Activated CD4-positive, alpha-beta T cell treated with anti-CD3 and anti-CD28 coated beads, Interleukin-2, Interleukin-6, amounts not matched to agents 100 ng/mL and 50 ng/mL, durations not matched to agents 16 hours and 8 hours (primary cell): Measurements from ENCODE around the gene LITAFD.
A peak's percentile ranks its signal among the peaks of the same experiment; 100 is the strongest.
"Not testable (repeated sequence)": the region's sequence is repeated elsewhere in the genome, so short reads cannot be mapped to it uniquely, and the experiment has no call there.

ENCODE experiments used
- DNase-seq: peaks from one replicate; pipeline ENCODE4 v3.0.0-alpha.2; 2020

LITAFD gene

DNA sequence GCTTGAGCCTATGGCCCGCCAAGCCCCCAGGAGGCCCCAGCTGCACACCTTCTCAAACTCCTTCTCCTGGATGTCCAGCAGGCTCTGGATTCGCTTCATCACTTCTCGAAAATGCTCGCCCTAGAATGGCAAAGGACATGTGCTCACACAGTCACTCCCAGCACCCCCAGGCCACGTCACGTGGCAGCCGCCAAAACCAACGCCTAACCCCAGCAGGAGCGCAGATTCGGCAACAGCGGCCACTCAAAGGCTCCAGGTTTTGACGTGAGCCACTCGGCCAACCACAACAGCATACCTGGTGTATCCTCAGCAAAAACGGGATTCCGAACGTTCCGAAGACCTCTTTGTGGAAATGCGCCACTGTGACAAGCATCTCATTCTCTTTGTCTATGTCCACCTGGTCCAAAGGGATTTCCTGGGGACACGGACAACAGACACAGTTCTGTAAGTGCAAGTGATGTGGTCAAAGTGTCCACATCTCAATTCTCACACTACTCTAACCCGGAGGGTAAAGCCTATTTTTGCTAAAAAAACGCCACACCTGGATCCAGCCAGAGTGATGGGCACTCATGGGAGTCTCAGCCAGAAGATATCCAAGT, 12.7 kb downstream of the LITAFD start:
- no peak for DNase-seq

DNA sequence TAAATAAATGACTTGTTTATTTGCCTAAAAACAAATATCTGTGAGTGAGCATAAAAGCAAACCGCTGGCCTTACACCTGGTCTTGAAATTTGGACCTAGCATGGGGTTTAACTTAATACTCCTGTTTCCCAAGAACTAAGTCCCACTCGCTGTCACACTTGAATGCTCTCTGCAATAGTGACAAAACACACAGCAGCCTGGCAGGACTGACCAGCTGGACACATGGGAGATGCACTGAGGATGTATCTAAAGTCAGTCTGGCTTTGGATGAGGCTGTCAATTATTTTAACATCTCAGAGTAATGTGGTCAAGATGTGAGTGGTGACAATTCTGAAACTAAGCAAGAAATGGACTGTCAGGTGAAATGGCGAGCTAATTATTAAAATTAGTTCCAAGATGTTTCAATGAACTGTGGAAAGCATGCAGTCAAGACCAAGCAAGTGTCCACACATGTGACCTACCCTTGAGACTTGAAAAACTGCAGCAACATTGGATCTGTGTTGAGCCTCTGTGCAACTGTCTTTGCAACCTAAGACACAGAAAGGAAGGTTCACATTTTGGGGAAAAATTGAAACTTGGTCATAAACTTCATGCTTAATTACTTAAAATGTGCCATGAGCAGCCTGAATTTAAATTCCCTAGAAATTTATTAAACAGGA, 16.6 kb downstream of the LITAFD start:
- DNase-seq, result no peak

DNA sequence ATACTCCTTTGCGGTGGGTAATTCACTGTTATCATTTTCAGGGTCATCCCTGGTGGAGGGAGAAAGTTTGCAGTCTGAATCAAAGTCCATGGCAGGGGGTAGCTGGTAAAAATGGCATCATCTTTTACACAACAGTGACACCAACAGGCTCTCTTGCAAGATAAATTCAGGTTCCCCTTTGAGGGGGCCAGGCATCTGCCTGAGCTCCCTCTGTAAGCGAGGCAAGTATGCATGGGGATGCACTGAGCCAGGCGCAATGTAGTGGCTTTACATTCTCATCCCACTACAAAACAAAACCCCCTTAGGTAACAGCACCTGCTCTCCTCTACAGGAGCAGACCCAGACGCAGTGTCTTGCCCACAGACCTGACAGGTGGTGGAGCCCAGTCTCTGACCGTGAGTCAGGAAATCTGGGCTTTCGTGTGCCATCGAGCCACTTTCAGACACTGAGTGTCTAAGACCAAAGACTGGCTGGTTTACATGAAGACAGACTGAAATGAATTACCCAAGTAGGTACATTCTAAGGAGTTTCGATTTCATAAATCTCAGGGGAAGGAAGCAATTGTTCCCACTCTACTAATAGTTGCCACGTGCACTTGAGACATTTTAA, 17.7 kb downstream of the LITAFD start:
- no peak for DNase-seq

DNA sequence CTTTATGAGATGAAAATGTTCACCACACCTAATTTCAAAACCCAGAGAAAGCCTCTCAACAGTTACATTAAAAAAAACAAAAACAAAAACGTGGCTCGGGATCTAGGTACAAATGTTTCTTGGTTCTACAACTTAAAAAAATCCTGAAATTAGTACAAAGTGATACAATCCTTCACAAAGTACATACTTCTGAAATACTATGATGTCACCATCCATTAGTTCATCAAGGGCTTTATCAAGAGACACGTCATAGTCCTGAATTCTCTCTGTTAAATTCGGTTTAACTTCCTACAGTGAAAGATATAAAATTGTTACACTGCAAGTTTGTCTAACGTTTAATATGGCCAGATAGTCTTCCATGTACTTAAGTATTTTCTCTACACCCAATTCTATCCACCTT, 18.2 kb downstream of the LITAFD start:
- no peak for DNase-seq

DNA sequence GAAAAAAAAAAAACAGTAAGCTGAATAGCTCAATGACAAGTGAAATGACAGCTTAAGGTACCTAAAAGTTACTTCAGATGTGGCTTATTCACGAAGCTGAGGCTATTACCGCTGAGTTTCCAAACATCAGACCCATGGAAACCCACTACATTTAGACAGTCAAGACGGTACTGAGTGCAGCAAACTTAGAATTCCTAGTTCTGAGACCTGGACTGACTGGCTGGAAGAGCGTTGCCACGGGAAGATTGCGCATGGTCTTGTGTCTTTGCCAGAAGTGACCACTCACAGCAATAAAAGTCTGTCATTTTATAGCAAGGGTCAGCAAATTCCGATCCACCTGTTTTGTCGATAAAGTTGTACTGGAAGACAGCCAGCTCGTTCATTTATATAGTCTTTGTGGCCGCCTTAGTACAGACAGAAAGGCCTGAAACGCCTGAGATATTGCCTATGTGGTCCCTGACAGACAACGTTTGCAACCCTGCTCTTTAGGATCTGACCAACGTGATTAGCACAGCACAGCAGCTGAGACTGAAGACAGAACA, 19.2 kb downstream of the LITAFD start:
- DNase-seq, result no peak

DNA sequence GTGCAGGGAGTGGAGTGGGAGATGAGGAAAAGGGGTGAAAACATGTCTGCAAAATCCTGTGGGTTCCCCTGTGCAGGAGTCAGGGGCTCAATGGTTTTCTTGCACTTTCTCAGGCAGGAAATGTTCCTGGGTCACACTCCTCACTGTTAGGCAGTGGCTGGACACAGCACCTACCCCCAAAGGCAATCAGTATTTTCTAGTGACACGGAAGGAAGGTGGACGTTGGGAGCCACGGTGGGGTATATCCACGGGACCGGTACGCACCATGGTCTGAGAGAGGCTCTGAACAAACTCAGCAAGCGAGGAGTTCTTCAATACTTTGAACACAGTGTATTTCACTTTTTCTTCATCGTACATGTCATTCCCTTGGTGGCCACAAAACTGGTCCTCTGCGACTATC, 20.9 kb downstream of the LITAFD start:
- no peak for DNase-seq

DNA sequence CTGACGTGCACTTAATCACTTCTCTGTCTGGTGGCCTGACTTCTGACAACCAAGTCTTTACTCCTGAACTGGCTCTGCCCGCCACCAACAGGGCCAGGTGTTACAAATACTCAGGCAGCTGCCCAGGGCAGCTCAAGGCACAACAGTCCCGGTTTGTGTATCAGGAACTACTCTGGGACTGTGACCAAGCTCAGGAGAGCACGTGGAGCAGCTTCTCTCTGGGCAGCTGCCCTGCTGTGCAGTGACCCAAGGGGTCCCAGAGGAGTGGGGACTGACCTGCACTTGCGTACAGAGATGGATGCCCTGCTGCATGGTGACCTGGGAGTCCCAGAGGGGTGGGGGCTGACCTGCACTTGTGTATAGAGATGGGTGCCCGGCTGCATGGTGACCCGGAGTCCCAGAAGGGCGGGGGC, 21.9 kb downstream of the LITAFD start:
- DNase-seq, result no peak

DNA sequence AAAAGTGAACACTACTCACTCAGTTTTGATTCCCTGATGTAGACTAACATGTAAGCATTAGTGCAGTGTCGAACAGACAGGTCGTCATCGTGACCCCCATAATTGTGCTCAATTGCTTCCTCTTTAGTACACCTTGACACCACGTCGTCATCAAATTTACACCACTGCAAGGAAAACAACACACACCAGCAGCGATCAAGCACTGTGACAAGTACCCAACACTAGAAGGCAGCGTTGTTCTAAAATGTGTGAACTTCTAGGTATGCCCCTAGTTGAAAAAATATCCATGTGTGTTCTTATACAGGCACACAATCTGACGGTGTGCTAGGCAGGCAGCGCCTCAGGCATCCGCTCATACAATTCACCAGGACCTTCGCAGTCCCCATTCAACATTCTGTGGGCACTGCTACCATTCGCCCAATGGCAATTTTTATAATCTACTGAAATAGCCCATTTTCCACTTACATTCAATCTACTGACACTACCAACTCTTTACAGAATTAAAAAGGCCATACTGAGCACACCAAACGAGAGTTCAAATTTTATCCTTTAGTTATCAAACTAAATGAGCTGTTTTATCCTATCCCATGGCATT, 23.1 kb downstream of the LITAFD start:
- peak; percentile 35 for DNase-seq

DNA sequence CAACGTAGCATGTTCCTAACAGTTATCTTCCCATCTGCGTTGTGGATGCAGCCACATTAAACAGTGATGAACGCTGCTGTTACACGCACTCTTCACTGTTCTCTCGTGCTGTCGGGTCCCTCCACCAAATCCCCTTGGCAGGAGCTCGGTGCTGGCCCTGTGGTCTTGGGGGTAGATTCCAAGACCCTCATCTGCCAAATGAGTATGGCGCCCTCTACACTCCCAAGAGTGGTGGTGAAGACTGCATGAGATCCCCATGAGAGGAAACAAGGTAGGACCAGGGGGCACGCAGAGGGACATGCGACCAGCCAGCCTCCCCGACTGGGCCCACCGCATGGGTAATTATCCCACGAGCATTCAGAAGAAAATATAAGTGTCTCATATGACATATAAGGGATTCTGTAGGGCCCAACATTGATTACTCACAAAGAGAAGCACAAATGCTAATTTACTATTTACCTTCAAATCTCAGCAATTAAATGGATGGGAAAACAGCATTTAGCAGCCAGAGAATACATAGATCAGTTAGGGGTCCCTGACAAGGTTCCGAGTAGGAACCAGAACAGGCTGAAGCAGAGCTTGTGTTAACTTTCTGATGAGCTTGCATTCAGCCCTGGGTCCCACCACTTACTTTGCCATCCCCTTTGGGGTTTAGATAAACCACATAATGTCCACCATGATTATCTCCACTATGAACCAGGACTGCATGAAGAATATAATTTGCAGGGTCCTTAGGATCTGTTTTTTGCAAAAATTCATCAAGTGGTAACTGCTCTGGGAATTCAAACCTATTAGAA, 23.8 kb downstream of the LITAFD start:
- no peak for DNase-seq

DNA sequence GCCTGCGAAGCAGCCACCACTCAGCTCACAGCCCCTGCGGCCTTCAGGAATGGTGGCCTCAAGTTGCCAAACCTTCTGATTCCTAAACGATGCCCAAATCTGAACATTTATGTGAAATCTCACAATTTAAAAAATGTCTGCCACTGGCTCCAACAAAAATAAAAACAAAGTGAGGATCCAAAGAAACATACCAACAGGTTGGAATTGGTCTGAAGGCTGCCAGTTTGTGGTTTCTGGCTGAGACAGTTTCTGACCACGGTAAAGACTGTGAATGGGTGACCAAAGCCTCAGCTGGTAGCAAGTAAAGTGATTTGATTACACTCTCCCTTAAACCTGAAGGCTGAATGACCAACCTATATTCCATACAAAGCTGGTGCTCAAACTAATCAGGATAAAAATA, 24.9 kb downstream of the LITAFD start:
- DNase-seq, result no peak

DNA sequence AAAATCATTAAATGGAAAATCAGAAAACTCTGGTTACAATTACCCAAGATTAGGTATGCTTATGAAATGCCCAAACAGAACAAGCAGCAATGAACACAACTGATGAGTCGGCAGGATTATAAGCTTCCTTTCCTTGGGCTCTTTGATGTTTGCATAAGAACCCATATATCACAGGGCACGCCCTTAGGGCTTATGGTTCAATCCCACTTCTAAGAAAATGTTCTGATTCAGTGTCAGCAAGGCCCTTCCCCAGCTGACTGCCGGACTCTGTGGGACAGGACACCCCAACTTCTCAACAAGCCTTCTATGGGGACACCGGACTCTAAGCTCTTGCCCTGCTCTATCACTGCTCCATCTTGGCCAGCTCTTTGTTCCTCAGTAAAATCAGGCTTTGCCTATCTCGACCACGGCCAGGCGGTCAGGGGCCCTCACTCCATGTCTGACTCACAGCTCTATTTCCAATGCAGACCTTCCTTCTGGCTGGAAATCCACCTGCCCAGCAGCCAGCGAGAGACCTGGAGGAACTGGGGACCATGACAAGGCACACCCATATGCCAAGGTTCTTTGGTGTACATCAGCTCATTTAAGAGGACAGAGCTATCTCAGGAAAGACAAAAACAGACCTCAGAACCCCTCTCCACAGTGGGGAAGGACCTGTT, 26.8 kb downstream of the LITAFD start:
- no peak for DNase-seq

DNA sequence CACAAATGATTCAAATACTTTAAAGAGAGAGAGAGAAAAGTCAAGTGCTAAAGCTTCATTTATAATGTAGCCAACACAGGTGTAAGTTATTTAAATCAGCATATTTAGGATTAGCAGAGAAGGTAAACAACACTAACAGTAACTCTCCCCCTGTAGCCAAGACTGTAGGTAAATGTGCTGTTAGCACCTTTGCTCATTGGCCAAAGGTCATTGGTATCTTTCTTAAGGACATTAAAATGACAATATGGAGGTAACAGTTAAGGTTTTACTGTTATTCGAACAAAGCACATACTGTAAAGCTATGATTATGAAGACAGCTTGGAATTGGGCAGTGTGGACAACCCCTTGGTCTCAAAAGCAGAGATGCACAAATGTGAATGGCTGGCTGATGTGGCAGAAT, 28.7 kb downstream of the LITAFD start:
- no peak for DNase-seq

DNA sequence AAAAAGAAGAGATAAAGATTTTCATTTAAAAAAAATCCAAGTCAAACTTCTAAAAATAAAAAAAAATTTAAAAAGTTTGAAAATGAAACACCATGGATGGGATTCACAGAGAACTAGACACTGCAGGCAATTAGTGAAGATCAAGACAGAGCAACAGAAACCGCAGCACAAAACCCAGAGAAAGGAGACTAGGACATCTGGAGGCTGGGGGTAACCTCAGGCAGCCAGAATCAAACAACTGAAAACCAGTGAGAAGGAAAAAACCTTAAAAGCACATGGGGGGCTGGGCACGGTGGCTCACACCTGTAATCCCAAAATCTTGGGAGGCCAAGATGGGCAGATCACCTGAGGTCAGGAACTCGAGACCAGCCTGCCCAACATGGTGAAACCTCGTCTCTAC, 30.6 kb downstream of the LITAFD start:
- no peak for DNase-seq

DNA sequence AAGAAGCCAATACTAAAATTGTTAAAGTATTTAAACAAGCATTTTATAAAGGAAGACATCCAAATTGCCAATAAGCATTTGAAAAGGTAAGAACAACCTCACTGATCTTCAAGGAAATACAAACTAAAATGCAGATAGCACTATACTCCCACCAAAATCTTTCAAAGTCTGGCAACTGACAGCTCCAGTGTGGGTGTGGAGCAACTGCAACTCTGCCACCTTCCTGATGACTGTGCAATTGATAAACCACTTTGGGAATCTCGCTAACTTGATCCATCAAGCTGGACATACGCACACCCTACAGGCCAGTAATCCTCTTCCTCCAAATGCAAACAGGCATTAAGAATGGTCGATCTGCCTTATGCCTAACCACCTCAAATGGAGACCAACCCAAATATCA, 31.9 kb downstream of the LITAFD start:
- DNase-seq, result no peak

DNA sequence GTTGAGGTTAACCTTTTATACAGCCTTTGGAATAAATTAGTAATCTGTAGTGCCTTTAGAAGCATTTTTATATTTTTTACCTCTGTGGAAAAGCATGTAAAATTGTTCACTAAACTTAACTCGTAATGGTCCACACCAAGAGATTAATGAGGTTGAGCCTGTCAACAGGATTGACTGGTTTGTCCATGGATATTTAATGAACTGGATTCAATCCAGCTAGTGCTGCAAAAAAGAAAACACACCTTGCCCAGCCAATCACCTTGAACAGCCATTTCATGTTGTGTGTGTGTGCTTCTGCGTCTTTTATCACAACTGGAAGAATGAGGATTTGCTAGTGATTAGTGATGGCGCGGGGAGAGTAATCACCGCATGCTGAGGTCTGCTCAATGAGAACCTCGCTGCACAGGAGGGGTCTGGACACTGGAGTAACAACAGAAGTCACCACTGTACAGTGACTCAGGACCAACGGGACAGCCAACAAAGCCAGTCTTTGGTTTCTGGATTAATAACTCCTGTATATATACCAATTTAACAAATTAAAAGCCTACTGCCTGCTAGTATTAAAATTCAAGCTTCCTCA, 33.7 kb downstream of the LITAFD start:
- no peak for DNase-seq

DNA sequence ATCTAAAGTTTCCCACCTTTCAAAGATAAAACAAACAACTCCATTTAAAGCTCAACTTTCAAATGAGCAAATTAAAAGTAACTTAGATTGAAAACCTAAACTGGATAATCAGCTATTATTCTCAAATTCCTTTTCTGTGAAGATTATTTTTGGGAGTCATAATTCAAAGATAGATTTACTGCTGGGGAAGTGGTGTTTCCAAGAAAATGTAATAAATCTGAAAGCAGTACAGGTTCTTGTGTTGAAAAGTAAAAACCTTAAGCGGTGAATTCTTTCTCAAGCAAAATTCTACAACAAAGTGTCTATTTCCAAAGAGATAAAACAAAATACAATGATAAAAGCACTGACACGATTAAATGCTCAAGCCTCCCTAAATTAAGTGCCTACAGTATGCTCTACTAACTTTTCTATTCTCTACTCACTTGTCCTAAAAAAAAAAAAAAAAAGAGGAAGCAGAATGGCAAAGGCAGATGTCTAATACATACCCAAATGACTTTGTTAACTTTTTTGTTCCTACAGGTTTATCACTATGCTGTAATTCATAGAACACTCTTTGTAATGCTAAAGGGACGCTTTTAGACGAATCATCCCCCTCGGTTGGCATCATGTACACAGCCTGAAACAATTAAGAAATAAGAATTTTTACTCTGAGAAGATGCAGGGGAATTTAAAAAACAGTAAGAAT, 34.5 kb downstream of the LITAFD start:
- no peak for DNase-seq

DNA sequence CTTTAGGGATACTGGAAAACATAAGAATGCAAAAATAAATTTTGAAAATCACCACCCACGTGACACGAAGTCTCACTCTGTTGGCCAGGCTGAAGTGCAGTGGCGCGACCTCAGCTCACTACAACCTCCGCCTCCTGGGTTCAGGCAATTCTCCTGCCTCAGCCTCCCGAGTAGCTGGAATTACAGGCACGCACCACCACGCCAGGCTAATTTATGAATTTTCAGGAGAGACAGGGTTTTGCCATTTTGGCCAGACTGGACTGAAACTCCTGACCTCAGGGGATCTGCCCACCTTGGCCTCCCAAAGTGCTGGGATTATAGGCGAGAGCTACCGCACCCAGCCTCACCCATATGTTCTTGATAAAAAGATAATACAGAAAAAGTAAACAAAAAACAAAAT, 35.2 kb downstream of the LITAFD start:
- not testable (repeated sequence) for DNase-seq

DNA sequence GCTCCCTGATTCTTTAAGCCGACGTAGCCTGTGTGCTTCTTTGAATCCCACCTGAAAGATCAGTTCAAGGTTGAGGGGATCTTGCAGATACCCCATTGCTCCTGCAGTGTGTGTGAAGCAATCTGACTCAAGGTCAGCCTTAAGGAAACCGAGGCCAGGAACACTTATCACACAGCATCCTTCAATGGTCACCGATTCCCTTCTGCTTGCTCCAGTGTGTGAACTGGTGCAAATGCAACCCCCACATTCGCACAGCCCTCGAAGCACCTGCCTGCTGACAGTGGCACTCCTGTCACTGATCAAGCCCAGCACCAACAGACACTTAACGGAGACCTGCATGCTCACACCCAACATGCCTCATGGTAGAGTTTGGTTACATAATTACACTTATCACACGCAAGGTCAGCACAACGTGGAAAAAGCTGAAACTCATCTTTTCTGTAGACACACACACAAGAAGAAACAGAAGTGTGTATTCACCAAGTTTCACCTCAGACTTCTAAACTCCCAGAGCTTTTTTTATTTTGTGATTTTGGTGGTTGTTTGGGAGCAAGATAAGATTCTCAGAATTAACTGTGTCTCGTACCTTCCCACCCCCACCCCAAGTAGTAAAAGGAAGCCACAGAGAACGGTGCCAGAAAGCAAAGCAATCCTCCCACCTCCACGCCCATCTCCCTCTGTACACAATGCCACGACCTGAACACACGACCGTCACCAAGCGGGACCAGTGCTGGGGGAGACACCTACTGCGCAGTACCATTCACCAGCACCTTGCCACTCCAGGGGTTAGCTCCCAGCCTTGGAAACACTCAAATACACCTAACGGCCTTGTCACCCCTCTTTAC, 37.2 kb downstream of the LITAFD start:
- no peak for DNase-seq

DNA sequence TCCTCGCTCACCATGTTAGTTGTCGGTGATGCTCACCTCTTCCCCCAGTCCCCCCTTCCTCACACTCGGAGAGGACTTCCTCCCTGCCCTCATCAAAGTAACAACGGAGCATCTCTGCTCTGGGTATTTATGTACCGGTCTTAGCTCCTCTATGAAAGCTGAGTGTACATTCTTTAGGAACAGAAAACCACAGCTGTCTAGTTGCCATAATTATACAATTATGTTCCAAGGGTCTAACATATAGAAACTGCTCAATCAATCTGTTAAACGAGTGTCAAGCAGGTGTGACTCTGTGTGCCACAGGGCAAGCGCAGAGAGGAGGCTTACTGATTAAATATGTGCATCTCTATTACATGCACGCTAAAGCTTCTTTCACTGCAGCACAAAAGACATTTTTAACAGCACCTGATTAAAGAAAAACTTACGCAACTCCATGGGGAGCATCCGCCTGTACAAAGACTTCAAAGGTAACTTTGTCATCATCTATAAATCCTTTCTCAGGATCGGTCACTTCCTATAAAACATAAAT, 37.8 kb downstream of the LITAFD start:
- no peak for DNase-seq

DNA sequence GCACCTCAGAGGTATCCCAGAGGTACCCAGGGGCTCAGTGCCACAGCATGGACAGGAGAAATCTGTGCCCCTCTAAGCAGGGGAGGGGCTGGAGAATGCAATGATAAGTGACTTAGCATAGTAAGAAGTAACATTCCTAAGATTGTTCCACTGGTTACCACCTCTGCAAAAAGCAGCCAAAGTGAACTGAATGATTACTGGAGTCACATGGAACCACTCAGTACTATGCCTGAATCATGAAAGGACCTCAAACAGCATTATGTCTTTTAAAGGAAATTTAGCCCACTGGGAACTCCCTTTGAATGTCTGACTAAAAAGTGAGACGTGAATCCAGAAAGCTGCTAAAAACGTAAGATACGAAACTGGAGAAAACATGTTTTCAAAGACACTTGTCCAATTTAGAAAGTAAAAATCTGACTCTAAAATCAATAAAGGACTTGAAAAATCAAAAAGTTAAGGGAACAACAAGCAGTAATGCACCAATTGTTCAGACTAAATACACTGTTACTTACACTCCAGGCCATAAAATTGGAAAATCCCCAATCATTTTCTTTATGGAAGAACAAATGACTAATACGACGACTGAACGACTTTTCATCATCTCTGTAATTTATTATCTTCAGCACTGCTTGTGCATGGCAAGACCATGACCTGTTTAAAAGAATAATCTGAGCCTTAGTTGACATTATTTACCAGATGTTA, 38.6 kb downstream of the LITAFD start:
- peak; percentile 26 for DNase-seq
